HG02759 (cell line): Measurements from ENCODE around the gene TSPAN14.

Experiments
- ATAC-seq: cut with Tn5 transposase; IDR thresholded peaks from one replicate; pipeline ENCODE4 v1.9.1; 2021; ENCODE audit warnings: mild to moderate bottlenecking, moderate library complexity; ENCODE audit not compliant: unreplicated experiment

TSPAN14 gene

GRCh38 chr10:80421707-80422536 is 32.2 kb upstream of the TSPAN14 start:
- peak; percentile 92 for ATAC-seq

DNA sequence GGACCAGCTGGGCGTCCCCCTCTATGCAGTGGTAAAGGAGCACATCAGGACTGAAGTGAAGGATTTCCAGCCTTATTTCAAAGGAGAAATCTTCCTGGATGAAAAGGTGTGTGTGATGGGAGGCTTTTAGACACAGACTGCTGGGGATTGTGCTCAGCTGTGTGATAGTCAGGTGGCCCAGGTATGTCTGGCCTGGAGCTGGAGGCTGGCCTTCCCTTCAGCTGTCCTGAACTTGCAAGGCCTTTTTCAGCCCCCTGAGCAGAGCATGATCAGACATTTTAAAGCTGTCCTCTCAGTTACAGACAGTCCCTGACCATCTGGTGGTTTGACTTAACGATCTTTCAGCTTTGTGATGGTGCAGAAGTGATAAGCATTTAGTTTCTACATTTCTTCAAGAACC is 28.2 kb upstream of the TSPAN14 start:
- ATAC-seq: no peak

GRCh38 chr10:80427541-80427940 is 26.6 kb upstream of the TSPAN14 start:
- no peak for ATAC-seq

DNA sequence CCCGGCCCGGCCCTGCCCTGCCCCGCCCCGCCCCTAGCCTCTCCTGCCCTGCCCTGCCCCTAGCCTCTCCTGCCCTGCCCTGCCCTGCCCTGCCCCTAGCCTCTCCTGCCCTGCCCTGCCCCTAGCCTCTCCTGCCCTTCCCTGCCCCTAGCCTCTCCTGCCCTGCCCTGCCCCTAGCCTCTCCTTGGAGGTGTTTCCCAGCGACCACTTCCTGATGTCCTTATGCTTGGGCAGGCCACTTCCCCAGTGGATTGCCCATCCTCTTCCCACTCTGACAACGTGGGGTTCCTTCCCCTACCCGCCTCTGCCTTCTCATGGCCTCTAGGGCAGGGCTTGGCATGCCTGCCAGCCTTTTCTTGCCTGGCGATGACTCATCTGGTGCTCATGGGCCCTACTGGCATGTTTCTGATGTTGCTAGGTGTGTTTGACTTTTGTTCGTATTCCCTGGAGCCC is 24.6 kb upstream of the TSPAN14 start:
- ATAC-seq: no peak

DNA sequence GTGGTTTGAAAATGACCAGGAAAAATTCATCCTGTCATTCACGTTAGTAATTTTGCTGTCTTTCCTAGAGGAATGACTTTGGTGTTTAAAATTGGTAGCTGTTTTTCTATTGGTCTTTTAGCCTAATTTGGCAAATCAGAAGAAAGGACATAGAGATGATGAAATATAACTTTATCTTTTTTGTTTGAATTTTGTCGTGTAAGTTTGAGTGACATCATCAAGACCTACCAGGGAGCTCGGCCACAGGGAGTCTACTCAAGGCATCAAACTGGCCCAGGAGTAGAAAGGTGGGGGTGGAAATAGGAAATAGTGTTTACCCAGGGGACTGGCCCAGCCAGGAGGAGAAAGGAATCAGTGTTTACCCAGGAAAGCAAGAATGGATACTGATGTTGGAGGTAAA is 21.0 kb upstream of the TSPAN14 start:
- ATAC-seq: no peak

DNA sequence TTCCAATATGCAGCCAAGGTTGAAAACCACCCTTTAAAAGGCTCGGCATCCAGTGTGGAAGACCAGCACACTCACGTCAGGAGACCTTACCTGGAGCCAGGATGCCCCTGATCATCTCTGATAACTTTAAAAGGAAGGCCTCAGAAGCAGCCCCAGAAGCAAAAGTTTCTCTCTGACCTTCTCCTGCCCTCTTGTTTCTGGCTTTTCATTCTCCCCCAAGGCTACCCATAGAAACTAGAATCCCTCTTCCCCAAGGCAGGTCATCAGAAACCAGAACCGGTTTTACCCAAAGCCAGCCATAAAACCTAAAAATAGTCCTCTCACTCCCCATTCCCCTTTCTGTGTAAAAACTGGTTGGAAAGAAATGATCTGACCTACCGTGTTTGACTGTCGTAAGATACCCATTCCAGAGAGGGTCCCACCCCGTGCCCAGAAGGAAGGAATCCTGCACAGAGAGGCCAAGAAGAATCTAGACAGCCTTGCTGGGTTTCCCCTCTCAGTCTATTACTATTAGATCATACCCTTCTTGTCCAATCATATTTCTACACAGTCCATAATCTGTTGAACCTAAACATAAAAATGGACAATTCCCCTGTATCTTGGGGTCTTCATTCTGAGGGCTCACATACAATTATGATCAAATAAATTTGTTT is 17.5 kb upstream of the TSPAN14 start:
- no peak for ATAC-seq

GRCh38 chr10:80437227-80437626 is 16.9 kb upstream of the TSPAN14 start:
- ATAC-seq: no peak

DNA sequence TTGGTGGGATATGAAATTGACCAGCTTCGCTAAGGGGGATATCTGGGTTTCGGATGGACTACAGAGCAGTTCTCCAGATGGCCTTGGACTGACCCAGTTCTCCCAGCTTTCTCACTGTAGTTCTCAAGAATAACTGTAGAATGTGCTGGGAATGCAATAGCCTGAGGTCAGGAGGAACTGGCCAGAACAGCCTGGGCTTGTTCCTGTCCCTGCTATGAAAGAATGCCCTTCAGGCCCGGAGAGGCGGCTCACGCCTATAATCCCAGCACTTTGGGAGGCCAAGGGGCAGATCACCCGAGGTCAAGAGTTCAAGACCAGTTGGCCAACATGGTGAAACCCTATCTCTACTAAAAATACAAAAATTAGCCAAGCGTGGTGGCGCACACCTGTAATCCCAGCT is 12.3 kb upstream of the TSPAN14 start:
- no peak for ATAC-seq

DNA sequence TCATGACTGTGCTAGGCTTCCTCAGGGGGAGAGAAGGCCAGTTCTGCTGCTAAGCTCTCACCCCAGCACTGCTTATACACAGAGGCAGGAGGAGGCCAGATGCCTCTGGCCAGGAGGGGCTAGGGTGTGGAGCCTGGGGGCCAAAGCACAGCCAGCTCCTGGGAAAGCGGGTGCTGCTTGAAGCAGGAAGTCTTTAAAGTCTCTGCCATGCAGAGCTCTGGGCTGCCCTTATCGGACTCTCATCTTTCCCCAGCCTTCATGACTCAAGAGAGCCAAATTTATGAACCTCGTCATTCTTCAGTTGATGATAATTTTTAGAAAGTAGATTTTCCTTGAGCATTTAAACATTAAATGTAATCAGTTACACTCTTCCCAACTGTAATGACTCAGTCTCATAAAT is 11.2 kb upstream of the TSPAN14 start:
- no peak for ATAC-seq

- peak; percentile 46 for ATAC-seq
Measured at GRCh38 chr10:80443531-80443974, 10.6 kb upstream of the TSPAN14 start.

- ATAC-seq: no peak
Measured at GRCh38 chr10:80444124-80444523, 10.0 kb upstream of the TSPAN14 start.

DNA sequence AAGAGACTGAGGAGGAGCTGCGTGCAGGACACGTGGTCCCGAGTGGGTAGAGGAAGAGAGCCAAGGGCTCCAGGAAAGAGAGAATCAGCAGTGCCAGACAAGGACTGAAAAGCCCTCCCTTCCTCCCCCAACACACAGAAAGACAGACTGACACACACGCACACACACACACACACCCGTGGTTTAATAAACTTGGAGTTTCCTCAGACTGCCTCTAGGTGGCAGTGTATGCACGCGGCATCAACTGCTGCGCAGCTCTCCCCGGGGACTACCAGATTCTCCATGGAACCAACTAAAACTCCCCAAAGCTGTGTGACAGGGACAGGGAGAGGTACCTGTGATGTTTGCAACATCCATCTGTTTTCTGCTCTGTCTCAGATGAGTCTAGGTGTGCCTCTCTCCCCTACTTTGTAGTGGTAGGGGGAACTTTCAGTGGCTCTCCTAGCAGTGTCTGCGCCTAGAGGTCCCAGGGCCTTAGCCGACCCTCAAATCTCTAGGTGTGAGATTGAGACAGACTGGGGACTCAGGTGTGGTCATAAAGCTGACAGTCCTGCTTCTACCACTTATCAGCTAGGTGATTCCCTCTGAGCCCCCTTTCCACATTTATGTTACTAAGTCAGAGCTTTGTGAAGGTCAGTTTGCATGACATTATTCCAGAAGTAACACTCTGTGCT is 9.3 kb upstream of the TSPAN14 start:
- peak; percentile 82 for ATAC-seq

GRCh38 chr10:80447436-80448190 is 6.5 kb upstream of the TSPAN14 start:
- ATAC-seq: no peak

GRCh38 chr10:80448209-80448942 is 5.7 kb upstream of the TSPAN14 start:
- ATAC-seq: no peak

- no peak for ATAC-seq
Measured at GRCh38 chr10:80449520-80449919, 4.6 kb upstream of the TSPAN14 start.

DNA sequence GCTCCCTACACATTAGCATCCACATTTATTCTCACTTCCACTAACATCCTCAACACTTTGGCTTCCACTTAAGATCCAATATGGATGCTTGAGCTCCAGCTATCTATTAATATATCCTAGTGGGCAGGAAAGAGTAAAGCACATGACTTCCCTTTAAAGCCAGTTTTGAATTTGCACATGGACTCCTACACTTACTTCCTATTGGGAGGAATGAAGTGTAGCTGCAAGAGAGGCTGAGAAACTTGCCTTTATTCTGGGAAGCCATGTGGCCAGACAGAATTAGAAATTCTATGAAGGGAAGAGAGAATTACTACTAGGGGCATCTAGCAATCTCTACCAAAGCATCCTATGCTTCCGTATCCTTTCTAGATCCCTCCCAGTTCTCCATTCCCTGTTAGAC is 3.0 kb upstream of the TSPAN14 start:
- ATAC-seq: no peak

- ATAC-seq: no peak
Measured at GRCh38 chr10:80452069-80452468, 2.0 kb upstream of the TSPAN14 start.

GRCh38 chr10:80452640-80453039 is 1.5 kb upstream of the TSPAN14 start:
- ATAC-seq: no peak

- no peak for ATAC-seq
Measured at GRCh38 chr10:80453056-80453841, 861 bp upstream of the TSPAN14 start.
